ENCODE results near the gene SENP2. TPM values are rescaled to one million over a fixed set of nuclear protein-coding genes. Genes with fewer than 3 reads are reported as not detected.

The SENP2 gene
- total RNA-seq, 1 experiment from 2014 or later, result 56.9 TPM

DNA sequence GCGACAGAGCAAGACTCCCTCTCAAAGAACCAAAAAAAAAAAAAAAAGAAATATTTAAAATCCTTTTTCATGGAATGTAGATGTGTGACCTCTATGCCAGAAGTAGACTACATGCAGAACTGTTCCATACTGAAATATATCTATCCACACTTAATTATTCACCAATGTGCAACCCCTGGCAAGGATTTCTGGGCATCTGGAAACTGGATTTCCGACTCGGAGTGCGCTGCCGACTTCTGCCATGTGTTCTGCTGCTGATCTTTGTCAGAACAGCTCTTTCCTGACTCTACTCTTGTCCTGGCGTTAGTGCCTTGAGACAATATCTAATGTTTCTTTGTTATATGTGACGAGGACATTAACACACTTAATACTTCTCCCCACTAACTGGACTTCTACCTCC lies 45.4 kb upstream of the SENP2 start:
- H3K27ac Mint-ChIP-seq, result no peak overlapping the region
- POLR2A ChIA-PET, result no interaction called here
- no peak for DNase-seq (ENCODE audit: low spot score)
- CTCF ChIA-PET, result interaction anchor here (0.7 to 1.7 kb wide), 3 partner anchors 11 to 35 kb away, joined by 3 to 8 read pairs (median 3); partner anchors contain the start of gene LIPH
- no peak for TF ChIP-seq OVOL2 (CRISPR knock-in tag; IDR thresholded peaks at IDR 0.05; ENCODE audit: borderline replicate concordance)
- TF ChIP-seq, protein P1, sequence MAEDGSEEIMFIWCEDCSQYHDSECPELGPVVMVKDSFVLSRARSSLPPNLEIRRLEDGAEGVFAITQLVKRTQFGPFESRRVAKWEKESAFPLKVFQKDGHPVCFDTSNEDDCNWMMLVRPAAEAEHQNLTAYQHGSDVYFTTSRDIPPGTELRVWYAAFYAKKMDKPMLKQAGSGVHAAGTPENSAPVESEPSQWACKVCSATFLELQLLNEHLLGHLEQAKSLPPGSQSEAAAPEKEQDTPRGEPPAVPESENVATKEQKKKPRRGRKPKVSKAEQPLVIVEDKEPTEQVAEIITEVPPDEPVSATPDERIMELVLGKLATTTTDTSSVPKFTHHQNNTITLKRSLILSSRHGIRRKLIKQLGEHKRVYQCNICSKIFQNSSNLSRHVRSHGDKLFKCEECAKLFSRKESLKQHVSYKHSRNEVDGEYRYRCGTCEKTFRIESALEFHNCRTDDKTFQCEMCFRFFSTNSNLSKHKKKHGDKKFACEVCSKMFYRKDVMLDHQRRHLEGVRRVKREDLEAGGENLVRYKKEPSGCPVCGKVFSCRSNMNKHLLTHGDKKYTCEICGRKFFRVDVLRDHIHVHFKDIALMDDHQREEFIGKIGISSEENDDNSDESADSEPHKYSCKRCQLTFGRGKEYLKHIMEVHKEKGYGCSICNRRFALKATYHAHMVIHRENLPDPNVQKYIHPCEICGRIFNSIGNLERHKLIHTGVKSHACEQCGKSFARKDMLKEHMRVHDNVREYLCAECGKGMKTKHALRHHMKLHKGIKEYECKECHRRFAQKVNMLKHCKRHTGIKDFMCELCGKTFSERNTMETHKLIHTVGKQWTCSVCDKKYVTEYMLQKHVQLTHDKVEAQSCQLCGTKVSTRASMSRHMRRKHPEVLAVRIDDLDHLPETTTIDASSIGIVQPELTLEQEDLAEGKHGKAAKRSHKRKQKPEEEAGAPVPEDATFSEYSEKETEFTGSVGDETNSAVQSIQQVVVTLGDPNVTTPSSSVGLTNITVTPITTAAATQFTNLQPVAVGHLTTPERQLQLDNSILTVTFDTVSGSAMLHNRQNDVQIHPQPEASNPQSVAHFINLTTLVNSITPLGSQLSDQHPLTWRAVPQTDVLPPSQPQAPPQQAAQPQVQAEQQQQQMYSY (CRISPR knock-in tag; IDR thresholded peaks at IDR 0.05), result peak; percentile 59; the same call in 1 of the 2 replicates
- no peaks in the 10 kb centered on the region for H3K9me3 Mint-ChIP-seq
- H3K4me1 Mint-ChIP-seq, result no peaks in the 10 kb centered on the region; the same call in 1 of the 2 replicates
- no peak overlapping the region for H3K4me3 Mint-ChIP-seq
- no peaks in the 10 kb centered on the region for H3K27me3 Mint-ChIP-seq (ENCODE audit: low read depth)
- H3K36me3 Mint-ChIP-seq, result no peaks in the 10 kb centered on the region
- ATAC-seq, result no peak

DNA sequence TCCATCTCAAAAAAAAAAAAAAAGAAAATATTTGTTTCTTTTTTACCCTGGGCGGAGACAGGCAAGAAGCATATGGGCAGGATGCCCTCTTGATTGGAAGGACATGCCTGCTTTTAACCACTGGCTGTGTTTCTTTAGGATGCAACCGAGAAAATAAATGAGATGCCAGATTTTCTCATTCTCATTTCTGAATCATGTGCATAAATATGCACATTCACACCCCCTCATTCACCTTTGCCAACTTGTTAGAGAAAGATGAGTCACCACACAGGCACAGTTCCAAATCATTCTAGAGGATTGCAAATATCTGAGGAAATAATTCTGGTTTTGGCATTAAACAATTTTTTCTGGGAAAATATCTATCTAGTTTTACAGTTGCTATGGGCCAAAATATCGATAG lies 37.0 kb upstream of the SENP2 start:
- Mint-ChIP-seq H3K4me1 (peaks cover 7% of the 10 kb centered on the region), H3K27ac (no peak overlapping the region), H3K9me3 (no peaks in the 10 kb centered on the region), H3K27me3 (ENCODE audit: low read depth) (no peaks in the 10 kb centered on the region), H3K4me3 (no peak overlapping the region), H3K36me3 (no peaks in the 10 kb centered on the region)
- ChIA-PET CTCF (no interaction called here), POLR2A (no interaction called here)
- no peak for TF ChIP-seq GABPB1 (CRISPR knock-in tag; IDR thresholded peaks at IDR 0.05)
- TF ChIP-seq, protein P2, sequence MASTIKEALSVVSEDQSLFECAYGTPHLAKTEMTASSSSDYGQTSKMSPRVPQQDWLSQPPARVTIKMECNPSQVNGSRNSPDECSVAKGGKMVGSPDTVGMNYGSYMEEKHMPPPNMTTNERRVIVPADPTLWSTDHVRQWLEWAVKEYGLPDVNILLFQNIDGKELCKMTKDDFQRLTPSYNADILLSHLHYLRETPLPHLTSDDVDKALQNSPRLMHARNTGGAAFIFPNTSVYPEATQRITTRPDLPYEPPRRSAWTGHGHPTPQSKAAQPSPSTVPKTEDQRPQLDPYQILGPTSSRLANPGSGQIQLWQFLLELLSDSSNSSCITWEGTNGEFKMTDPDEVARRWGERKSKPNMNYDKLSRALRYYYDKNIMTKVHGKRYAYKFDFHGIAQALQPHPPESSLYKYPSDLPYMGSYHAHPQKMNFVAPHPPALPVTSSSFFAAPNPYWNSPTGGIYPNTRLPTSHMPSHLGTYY (CRISPR knock-in tag; IDR thresholded peaks at IDR 0.05), result no peak
- TF ChIP-seq, protein P3, sequence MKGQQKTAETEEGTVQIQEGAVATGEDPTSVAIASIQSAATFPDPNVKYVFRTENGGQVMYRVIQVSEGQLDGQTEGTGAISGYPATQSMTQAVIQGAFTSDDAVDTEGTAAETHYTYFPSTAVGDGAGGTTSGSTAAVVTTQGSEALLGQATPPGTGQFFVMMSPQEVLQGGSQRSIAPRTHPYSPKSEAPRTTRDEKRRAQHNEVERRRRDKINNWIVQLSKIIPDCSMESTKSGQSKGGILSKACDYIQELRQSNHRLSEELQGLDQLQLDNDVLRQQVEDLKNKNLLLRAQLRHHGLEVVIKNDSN (CRISPR knock-in tag; IDR thresholded peaks at IDR 0.05), result no peak
- TF ChIP-seq JUN (CRISPR knock-in tag; IDR thresholded peaks at IDR 0.05), result no peak
- TF ChIP-seq NFATC4 (CRISPR knock-in tag; IDR thresholded peaks at IDR 0.05), result no peak
- TF ChIP-seq, protein P4, sequence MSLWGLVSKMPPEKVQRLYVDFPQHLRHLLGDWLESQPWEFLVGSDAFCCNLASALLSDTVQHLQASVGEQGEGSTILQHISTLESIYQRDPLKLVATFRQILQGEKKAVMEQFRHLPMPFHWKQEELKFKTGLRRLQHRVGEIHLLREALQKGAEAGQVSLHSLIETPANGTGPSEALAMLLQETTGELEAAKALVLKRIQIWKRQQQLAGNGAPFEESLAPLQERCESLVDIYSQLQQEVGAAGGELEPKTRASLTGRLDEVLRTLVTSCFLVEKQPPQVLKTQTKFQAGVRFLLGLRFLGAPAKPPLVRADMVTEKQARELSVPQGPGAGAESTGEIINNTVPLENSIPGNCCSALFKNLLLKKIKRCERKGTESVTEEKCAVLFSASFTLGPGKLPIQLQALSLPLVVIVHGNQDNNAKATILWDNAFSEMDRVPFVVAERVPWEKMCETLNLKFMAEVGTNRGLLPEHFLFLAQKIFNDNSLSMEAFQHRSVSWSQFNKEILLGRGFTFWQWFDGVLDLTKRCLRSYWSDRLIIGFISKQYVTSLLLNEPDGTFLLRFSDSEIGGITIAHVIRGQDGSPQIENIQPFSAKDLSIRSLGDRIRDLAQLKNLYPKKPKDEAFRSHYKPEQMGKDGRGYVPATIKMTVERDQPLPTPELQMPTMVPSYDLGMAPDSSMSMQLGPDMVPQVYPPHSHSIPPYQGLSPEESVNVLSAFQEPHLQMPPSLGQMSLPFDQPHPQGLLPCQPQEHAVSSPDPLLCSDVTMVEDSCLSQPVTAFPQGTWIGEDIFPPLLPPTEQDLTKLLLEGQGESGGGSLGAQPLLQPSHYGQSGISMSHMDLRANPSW (CRISPR knock-in tag; conservative IDR thresholded peaks at IDR 0.05; ENCODE audit: low read depth), result no peak
- TF ChIP-seq NFYB (CRISPR knock-in tag; conservative IDR thresholded peaks at IDR 0.05; ENCODE audit: low read depth), result no peak
- no peak for TF ChIP-seq ELF4 (CRISPR knock-in tag; IDR thresholded peaks at IDR 0.05; ENCODE audit: low read depth)
- TF ChIP-seq, protein P5, sequence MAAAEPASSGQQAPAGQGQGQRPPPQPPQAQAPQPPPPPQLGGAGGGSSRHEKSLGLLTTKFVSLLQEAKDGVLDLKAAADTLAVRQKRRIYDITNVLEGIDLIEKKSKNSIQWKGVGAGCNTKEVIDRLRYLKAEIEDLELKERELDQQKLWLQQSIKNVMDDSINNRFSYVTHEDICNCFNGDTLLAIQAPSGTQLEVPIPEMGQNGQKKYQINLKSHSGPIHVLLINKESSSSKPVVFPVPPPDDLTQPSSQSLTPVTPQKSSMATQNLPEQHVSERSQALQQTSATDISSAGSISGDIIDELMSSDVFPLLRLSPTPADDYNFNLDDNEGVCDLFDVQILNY (CRISPR knock-in tag; IDR thresholded peaks at IDR 0.05), result no peak
- TF ChIP-seq, protein P6, sequence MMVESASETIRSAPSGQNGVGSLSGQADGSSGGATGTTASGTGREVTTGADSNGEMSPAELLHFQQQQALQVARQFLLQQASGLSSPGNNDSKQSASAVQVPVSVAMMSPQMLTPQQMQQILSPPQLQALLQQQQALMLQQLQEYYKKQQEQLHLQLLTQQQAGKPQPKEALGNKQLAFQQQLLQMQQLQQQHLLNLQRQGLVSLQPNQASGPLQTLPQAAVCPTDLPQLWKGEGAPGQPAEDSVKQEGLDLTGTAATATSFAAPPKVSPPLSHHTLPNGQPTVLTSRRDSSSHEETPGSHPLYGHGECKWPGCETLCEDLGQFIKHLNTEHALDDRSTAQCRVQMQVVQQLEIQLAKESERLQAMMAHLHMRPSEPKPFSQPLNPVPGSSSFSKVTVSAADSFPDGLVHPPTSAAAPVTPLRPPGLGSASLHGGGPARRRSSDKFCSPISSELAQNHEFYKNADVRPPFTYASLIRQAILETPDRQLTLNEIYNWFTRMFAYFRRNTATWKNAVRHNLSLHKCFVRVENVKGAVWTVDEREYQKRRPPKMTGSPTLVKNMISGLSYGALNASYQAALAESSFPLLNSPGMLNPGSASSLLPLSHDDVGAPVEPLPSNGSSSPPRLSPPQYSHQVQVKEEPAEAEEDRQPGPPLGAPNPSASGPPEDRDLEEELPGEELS (CRISPR knock-in tag; IDR thresholded peaks at IDR 0.05), result no peak
- no peak for TF ChIP-seq ZNF423 (CRISPR knock-in tag; IDR thresholded peaks at IDR 0.05)
- TF ChIP-seq, protein P7, sequence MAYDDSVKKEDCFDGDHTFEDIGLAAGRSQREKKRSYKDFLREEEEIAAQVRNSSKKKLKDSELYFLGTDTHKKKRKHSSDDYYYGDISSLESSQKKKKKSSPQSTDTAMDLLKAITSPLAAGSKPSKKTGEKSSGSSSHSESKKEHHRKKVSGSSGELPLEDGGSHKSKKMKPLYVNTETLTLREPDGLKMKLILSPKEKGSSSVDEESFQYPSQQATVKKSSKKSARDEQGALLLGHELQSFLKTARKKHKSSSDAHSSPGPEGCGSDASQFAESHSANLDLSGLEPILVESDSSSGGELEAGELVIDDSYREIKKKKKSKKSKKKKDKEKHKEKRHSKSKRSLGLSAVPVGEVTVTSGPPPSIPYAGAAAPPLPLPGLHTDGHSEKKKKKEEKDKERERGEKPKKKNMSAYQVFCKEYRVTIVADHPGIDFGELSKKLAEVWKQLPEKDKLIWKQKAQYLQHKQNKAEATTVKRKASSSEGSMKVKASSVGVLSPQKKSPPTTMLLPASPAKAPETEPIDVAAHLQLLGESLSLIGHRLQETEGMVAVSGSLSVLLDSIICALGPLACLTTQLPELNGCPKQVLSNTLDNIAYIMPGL (CRISPR knock-in tag; IDR thresholded peaks at IDR 0.05), result no peak
- TF ChIP-seq ZNF317 (CRISPR knock-in tag; IDR thresholded peaks at IDR 0.05; ENCODE audit: borderline replicate concordance, low read depth), result no peak
- TF ChIP-seq ZNF671 (CRISPR knock-in tag; IDR thresholded peaks at IDR 0.05), result no peak
- ATAC-seq (no peak), DNase-seq (ENCODE audit: low spot score) (no peak)
